Activated CD8-positive, alpha-beta memory T cell treated with anti-CD3 and anti-CD28 coated beads, Interleukin-2, amount 50 U/mL, for 24 hours (primary cell): ENCODE data around the gene GLB1L.

Source experiments
- DNase-seq: peaks from one replicate; pipeline ENCODE4 v3.0.0-alpha.2; 2020; ENCODE audit errors: extremely low read depth

GLB1L gene

DNA sequence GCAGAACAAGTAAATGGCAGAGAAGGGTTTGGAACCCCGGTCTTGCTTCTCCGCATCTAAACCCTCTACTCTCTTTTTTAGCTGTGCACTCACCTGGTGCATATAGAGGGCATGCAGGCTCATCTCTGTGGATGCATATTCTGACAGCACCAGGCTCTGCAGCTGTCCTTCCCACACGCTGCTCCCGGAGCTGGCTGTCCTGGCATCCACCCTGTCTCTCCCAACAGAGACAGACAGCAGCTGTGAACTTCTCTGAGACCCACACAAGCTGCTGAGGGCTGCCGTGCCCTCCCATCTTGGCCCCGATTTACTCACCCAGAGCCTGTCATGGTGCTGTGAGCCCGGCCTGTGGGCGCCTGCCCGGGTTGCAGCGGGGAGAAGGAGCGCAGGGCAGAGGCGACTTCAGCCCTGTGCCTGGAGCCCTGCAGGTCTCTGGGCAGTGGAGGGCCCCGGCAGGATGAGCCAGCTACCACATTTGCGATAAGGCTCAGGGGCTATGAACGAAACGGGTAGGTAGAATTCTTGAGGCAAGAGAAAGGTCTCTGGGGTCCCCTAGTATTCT, 23.2 kb downstream of the GLB1L start:
- DNase-seq = no peak

DNA sequence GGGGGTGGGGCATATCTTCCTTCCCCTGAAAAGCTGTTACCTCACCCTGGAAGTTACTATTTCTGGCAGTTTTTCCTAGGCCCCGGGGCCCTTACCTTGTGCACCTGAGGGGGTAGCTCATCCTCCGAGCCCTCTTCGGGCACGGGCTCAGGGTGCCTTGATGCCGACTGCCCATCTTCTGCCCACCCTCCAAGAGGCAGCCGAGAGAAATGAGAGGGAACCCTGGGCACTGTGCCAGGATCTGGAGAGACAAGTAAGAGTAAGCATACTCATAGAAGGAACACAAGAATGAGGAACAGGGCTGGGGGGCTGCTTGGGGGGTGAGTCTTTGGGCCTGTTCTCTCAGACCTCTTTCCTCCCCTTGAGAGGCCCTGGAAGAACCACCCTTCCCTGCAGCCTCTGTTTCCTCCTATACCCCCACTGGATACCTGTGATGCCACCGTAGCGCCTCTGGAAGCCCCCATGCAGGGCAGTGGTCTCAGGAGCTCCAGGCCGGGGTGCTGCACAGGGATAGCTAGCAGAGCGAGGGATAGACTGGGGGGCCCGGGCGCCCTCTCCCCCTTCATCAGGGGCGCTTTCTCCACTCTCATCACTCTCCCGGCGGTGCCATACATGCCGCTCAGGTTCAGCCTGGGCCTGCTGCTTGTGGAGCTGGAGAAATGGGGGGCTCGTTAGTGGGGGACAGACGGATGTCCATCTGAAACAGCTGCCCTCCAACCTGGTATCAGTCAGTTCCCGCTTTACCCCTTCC, 24.4 kb downstream of the GLB1L start:
- no peak for DNase-seq

DNA sequence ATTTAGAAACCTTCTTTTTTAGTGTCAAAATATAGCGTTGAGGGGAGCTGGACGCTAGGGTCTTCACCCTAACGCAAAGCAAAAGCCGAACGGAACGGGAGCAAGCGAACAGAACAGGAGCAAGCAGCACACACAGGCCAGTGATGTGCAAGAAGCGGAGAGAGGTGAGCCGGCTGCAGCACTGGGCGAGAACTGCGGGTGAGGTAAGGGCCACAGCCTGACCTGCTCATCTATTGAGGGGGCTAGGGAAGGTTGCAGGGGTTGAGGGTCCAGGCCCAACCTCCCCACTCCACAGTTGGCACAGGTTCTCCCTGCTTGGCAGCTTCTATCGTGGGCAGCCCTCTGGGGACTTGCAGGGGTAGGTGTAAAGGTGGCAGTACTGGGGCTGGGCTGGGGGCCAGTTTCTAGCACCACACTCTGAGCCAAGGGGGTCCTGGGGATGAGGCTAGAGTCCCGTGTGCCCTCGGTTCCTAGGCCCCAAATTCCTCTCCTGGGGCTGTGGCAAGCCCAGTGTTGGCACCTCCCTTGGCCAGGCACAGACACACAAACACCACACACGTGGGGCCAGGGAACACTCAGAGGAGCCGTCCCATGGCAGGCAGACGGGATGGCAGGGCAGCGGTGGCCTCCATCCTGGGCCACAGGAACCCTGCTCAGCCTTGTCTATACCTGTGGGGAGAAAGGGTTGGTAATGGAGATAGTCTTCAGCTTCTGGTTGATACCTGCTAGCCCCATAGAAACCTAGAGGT, 25.3 kb downstream of the GLB1L start:
- DNase-seq = no peak

DNA sequence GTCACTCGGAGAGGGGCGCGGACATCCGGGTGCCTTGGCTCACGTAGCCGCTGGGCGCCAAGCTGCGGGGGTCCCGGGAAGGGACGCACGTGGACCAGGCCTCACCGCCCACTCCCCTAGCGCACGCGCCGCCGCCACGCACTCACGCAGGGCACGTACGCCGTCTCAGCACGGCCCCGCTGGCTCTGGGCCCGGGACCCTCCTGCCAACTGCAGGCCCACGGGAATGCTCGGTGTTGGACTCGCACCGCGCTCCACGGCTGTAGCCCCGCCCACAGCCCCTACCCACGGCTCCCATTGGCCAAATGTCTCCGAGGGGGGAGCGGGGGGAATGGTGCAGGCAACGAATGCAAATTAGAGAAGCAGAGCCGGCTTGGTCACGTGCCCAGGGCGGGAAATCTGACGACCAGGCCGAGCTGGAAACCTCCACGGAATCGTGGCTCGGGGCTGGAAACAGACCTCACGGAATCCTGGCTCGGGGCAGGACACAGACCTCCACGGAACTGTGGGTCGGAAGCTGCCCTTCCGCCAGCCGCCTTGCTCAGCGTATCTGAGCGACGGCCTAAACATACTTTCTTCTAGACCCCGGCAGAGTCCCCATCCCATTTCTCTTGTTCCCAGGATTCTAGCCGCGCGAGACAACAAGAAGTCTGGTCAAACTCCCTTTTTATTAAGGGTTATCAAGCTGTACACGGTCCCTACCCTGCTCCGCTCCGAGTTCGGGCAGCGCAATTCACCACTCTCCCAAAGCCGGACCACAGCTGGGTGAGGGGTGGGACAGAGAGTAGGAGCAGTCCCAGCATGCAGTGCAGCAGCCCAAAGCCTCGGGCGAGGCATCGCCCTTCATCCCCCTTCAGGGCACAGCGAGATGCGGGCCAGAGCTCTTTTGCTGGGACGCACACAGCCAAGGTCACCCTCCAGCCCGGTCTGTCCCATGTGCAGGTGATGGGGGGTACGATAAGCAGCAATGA, 26.2 kb downstream of the GLB1L start, which contains the start of gene ABCB6:
Gene ABCB6, minus strand, starts transcription at position 227 of the 970 bp plus-strand sequence. CDS start 285 bp downstream, outside the sequence.
- DNase-seq = peak; percentile 77

DNA sequence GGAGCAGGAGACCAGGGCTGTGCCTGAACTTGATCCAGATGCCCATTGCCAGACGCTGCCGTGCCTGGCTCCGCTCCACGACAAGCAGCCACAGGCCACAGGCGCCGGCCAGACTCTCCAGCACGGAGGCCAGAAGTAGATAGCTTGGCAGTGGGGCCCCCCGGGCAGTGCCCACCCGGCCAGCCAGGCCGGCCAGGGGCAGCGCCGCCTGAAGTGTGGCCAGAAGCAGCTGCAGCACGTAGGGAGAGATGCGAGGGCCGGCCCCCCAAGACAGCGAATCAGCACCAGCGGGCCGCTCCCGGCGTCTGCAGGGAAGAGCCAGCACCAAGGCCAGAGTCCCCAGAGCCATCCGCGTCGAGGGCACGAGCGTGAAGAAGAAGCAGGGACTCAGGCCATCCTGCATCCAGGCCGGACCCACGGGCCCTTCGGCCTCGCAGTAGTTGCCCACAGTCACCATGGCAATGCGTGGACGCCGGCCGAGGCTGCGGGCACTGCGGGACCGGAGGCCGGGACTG, 27.0 kb downstream of the GLB1L start:
- DNase-seq = no peak

DNA sequence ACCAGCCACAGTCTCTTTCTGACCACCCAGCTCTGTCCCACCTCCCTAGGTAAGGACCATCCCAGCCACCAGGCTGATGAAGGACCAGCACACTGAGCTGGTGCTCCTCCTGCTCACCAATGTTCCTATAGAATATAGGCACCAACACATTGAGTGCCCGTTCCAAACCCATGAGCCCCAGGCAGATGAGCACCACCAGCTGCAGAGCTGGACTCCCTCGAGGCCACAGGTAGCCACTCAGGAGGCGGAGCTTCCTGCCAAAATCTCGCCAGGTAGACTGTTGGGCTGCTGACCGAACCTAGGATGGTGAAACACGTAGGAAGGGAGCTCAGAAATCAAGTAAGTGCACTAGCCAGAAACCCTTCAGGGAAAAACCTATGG, 28.7 kb downstream of the GLB1L start:
- no peak for DNase-seq

DNA sequence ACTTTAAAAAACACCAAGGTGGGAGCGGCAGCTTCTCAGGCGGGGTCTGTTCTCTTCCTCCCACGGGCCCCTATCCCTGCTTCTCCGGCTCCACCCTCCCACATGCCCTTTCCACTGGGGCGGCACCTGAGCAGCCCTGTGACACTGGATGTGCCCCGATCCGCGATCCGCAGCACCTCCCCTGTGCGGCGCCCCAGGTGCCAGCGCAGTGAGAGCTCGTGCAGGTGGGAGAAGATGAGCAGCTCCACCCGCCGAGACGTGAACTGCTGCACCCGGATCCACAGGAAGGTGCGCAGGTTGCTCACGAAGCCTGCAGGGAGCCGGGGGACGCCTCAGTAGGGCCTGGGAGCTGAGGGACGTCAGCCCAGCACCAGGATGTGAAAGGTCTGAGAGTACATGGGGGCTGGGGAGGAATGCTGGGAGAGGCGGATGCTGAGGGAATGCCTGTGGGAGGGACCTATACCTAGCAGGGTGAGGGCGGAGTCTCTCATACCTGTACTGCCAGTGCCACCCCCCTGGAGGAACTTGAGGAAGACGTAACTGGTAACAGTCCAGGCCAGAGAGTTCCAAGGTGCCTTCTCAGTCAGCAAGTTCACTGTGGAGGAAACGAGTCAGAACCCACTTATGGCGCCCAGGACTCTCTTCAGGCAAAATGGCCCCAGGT, 29.2 kb downstream of the GLB1L start:
- DNase-seq = no peak

DNA sequence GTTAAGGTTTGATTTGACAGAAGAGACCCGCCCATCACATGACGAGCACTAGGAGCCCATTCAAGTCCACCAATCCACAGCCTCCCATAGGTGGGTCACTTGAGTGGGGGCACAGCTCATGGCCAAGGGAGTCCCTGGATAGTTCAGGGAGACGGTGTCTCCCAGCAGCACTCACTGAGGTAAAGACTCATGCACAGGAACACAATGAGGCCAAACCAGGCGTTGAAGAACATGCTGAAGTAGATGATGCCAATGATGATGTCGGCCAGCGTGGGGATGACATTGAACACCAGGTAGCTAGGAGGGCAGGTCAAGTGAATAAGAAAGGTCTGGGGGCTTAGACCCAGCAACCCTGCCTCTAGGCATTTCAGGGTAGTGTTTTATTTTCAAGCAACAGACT, 30.5 kb downstream of the GLB1L start:
- no peak for DNase-seq

DNA sequence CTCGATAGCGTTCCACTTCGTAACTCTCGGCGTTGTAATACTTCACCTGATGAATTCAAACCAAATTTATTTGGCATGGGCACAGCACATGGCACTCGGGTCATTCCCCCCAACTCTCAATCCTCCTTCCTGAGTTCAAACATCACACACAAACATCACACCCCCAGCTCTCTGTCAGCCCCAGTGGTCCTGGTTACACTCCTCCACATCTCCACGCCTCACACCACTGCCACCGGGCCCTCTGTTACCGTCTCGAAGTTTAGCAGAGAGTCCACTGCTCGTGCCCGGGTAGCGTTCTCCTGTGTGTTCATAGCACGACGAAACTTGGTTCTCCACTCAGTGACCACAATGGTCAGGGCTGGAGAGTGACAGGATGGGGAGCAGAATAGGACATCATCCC, 31.1 kb downstream of the GLB1L start:
- DNase-seq = no peak

DNA sequence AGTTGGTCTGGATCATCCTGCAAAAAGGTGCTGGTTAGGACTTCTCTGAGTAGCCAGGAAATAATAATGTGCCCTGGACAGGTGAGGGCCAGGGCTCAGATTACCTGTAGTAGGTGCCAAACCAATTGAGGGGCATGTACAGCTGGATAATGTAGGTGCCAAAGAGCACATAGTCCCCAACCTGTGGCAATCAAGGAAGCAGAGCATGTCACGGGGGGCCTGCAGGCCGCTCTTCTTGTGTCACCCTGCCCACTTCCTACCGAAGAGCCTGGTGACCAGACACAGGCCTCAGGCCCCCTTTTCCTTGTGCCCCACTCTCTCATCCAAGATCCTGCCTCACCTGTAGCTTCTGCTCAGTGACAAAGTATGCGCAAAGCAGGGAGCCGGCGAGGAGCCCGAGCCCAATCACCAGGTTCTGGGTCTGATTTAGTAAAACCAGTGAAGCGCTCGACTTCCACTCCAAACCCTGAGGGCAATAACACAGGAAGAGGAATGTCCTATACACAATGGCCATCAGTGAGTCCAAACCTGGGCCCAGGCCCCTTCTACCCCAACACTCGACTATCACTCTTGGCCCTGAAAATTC, 31.7 kb downstream of the GLB1L start:
- no peak for DNase-seq

DNA sequence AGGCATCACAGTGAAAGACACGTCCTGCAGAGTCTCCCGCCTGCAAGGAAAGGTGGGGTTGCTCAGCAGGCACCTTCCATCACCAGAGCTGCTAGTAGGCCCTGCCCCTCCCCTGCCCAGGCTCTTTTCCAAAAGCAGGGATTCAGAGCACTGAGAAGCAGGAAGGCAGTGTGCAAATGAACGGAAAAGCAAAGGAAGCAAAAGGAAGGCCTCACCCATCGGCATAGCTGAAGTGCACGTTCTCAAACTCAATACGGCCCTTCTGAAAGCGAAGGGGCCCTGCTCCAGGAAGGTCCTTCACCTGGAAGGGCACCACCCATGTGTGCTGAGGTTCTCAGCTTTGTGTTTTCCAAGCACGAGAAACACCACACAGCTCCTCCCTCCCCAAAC, 32.2 kb downstream of the GLB1L start:
- DNase-seq = no peak

DNA sequence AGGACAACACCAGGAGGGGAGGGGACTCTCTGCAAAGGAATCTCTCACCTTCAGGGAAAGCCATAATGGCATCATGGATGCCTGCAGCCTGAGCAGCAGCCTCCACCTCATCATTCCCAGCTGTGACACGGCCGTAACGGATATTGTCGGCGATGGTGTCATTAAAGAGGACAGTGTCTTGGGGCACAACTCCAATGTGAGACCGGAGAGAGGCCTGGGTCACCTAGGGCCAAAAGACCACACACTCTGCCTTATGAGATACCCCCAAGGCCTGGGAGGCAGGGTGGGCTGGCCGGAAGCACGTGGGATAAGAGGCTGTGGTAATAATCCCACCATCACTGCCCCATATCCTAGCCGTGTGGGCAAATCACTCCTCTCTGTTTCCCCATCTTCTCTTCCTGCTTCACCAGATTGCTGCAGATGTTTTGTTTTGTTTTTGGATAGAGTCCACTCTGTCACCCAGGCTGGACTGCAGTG, 34.3 kb downstream of the GLB1L start:
- DNase-seq = no peak

DNA sequence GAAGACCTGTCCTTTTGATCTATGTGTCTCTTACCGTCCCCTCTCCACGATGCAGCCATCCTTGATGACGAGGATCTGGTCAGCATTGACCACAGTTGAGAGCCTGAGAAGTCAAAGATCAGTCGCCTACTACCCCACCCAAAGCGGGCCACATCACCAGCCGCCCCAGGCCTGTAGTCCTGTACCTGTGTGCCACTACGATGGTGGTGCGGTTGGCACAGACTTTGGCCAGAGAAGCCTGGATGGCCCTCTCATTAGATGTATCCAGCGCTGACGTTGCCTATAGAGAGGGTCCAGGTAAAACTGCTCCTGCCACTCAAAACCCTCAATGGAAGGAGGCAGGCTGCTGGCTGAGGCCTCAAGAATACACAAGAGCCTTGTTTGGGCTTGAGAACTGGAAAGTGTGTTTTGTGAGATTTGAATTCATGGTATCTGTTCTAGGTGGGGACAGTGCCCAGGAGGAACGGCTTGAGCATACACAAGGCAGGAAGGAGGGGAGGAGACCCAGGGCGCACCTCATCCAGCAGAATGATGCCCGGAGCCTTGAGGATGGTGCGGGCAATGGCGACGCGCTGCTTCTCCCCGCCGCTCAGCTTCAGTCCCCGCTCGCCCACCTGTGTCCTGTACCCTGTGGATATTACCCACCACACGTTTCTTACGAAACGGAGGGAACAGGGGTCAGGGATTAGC, 34.9 kb downstream of the GLB1L start:
- DNase-seq = no peak

DNA sequence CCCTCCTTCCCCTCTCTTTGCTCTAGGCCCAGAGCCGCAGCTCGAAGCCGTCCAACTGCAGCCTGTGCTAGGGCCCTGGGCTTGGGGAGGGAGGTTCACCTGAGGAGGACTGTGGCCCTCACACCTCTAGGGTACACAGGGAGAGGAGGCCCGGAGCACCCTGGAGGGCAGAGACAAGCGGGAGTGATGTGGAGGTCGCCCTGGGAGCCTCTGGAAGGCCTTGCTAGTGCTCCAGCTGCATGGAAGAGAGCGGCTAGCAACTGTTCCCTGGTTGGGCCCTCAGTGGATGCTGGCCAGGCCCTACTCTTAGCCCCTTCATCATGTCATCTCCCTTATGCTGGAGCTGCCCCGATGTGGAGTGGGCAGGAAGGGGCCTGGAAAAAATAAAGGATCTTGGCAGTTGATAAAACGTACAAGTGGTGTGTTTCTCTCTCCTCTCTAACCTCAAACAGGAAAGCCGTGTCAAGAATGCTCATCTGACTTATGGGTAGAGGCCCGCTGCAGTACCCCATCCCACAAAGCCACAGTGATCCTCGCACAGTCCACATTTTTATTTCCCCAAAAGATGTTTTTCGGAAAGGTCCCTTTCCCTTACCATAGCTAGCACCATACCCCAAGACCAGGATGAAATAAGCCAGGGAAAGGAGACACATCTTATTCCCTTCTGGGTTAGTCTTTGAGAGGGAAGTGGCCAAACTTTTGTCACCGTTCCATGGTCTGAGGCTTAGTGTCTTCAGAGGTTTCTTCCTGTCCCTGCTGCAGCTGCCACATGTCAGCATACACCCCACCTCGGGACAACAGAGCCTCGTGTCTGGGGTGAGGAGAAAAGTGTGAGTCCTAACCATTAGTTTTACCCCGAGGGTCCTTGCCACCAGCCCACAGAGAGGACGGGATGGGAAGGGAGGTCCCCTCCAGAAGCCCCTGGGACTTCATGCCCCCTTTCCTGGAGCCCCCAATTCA, 35.7 kb downstream of the GLB1L start:
- DNase-seq = no peak

DNA sequence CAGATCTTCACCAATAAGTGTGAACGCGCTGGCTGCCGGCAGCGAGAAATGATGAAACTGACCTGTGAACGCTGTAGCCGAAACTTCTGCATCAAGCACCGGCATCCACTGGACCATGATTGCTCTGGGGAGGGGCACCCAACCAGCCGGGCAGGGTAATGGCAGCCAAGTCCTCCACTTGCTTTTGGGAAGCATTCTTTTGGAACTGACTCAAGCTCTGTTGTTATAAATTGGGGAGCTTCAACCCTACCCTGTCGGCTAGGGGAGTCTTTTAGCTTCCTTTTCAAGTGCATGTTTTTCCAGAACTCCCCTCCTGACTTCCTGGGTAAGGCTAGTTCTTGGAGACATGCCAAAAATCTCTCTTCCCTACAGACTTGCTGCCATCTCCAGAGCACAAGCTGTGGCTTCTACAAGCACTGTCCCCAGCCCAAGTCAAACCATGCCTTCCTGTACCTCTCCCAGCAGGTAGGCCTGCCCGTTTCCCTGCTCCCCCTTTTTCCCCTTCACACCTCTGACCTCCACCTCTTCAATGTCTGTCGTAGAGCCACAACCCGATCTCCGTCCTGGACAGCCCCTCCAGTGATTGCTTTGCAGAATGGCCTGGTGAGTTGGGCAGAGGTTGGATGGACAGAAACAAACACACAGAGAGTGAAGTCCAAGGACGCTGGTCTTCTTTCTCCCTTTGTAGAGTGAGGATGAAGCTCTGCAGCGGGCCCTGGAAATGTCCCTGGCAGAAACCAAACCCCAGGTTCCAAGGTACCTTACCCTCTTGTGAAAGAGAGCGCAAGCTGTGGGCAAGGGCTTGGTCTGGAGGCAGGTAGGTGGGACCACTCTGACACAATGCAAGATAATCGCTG, 37.1 kb downstream of the GLB1L start:
- no peak for DNase-seq

DNA sequence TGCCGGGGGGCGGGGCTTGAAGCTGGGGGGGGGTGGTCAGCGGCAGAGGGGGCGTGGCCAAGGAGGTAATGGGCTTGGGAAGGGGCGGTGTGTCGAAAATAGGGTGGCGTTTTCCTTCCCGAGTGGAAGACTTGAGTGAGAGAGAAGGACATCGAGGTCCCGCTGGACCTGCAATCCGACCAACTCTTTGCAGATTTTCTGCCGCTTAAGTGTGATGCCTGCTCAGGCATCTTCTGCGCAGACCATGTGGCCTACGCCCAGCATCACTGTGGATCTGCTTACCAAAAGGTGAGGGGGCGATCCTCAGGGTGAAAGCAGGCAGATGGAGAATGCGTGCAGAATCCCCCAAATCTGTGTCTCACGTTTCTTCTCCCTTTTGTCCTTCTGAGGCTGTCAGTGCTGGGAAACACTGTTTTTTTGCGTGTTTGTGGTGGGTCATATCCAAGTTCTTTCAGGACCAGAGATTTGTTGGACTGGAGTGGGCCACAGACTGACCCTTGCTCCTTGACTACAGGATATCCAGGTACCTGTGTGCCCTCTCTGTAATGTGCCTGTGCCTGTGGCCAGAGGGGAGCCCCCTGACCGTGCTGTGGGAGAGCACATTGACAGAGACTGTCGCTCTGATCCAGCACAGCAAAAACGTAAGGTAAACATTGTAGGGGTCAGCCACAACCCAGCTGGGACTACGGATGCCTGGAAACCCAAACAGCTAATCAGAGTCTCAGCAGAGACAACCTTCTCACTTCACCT, 37.9 kb downstream of the GLB1L start:
- no peak for DNase-seq
